HEK293T (cell line): ENCODE data around the gene SUPT7L.

Experiments used
- BHLHE40 ChIP-seq: fragments of 450-650 bp; IDR thresholded peaks from 2 replicates; pipeline ENCODE4 v1.6.1; 2016; ENCODE audit warnings: mild to moderate bottlenecking, moderate library complexity, borderline replicate concordance
- FOXK2 ChIP-seq: fragments of 450-650 bp; IDR thresholded peaks from 2 replicates; pipeline ENCODE4 v1.6.1; 2016; ENCODE audit warnings: mild to moderate bottlenecking
- FOXM1 ChIP-seq: fragments of 450-650 bp; IDR thresholded peaks from 2 replicates; pipeline ENCODE4 v1.6.1; 2017; ENCODE audit warnings: mild to moderate bottlenecking, borderline replicate concordance
- L3MBTL2 ChIP-seq: fragments of 450-650 bp; conservative IDR thresholded peaks from 2 replicates; pipeline ENCODE4 v1.6.1; 2016; ENCODE audit warnings: mild to moderate bottlenecking
- PKNOX1 ChIP-seq: fragments of 450-650 bp; IDR thresholded peaks from 2 replicates; pipeline ENCODE4 v1.6.1; 2016
- SP1 ChIP-seq: fragments of 450-650 bp; IDR thresholded peaks from 2 replicates; pipeline ENCODE4 v1.6.1; 2017
- TARDBP ChIP-seq: fragments of 450-650 bp; IDR thresholded peaks from 2 replicates; pipeline ENCODE4 v1.6.1; 2016
- ZNF384 ChIP-seq: fragments of 450-650 bp; IDR thresholded peaks from 2 replicates; pipeline ENCODE4 v1.6.1; 2016

- no peak for TF ChIP-seq PKNOX1
- no peak for TF ChIP-seq BHLHE40
- TF ChIP-seq SP1: no peak
- no peak for TF ChIP-seq FOXM1
- TF ChIP-seq ZNF384: no peak
- no peak for TF ChIP-seq L3MBTL2
- no peak for TF ChIP-seq FOXK2
- TF ChIP-seq TARDBP: no peak
These were observed 56.8 kb downstream of the SUPT7L start for GRCh38 chr2:27606611-27607010.
